Right lobe of liver (tissue), 6 donors: Measurements from ENCODE around the gene TIMM17B. TPM values are rescaled to one million over a fixed set of nuclear protein-coding genes. Genes with fewer than 3 reads are reported as not detected.

ENCODE experiments used
- ATAC-seq, 4 donors: fragments of 200-7000 bp; cut with Tn5 transposase; one replicate each; pipeline ENCODE4 v1.9.1; 2020; ENCODE audit warnings: mild to moderate bottlenecking in 4 of 4, moderate library complexity in 4 of 4
- DNase-seq, 3 donors: peaks; one replicate each; pipeline ENCODE4 v3.0.0-alpha.2; 2020
- H3K27ac ChIP-seq, 3 donors: fragments of 200-600 bp; one replicate each; pipeline ENCODE4 v1.8.0; 2022
- H3K27me3 ChIP-seq, 2 donors: fragments of 200-600 bp; one replicate each; pipeline ENCODE4 v1.8.0; 2022
- H3K36me3 ChIP-seq, 4 donors: fragments of 200-600 bp; sonication (generic) in 1 of 4; one replicate each; pipeline versions ENCODE4 v1.5.1 to v1.8.0; 2017 to 2022; ENCODE audit warnings: control low read depth in 1 of 4
- H3K4me1 ChIP-seq, 4 donors: fragments of 200-600 bp; sonication (generic) in 1 of 4; one replicate each; pipeline versions ENCODE4 v1.5.1 to v1.8.0; 2017 to 2022; ENCODE audit warnings: control low read depth in 1 of 4
- H3K4me3 ChIP-seq, 3 donors: fragments of 200-600 bp; one replicate each; pipeline ENCODE4 v1.8.0; 2022
- H3K9me3 ChIP-seq, 4 donors: fragments of 200-600 bp; sonication (generic) in 1 of 4; one replicate each; pipeline versions ENCODE4 v1.5.1 to v1.8.0; 2017 to 2022; ENCODE audit warnings: control low read depth in 1 of 4
- CTCF ChIP-seq, 4 donors: fragments of 200-600 bp in 3 of 4; fragments of 450-650 bp in 1 of 4; IDR thresholded peaks; one replicate each; pipeline versions ENCODE4 v1.5.1 to v1.8.0; 2016 to 2022; ENCODE audit warnings: antibody characterized with exemption in 4 of 4, mild to moderate bottlenecking in 2 of 4
- POLR2A ChIP-seq: fragments of 450-650 bp; IDR thresholded peaks from one replicate; pipeline ENCODE4 v1.6.1; 2017; ENCODE audit warnings: antibody characterized with exemption, mild to moderate bottlenecking
- WGBS: methylation state at CpG from one replicate; pipeline ENCODE4 v1.1.6; 2018; ENCODE audit warnings: low coverage, low lambda C conversion rate; ENCODE audit not compliant: insufficient coverage; ENCODE audit errors: missing lambda C conversion rate; 5-methylcytosine and 5-hydroxymethylcytosine counted together
- intact Hi-C, 2 donors: fragments of 100-400 bp; cut with DNase I; formaldehyde crosslinking; loops; one replicate each; pipeline versions ENCODE4 v1.11.2 to v1.14.1; 2022
- long read RNA-seq: library from polyadenylated mRNA; unstranded; transcript quantifications from one replicate; pipeline ENCODE4 v2.0.0, GENCODE V29; 2019
- total RNA-seq, 6 experiments: library from RNA; depleted of rRNA in 2 of 6; stranded (reverse); fragments of >200 nt in 2 of 6; fragmentation: NEBNext Ultra II Directional in 3 of 6; extraction: Animal tissue kit (Norgen Biotek cat#: 25700) in 3 of 6; gene quantifications; one replicate each; pipeline versions ENCODE4 v1.1.0 to v1.2.4, GENCODE V29; 2016 to 2023
- donor health status: DM: no; HTN: yes; CAD: no.
- donor health status: DM: no; HTN: no; CAD: no.
- donor health status: DM: no; HTN: no; CAD: no.
- donor health status: DM: no; HTN: yes; CAD: no.
- donor health status: DM: no; HTN: yes; CAD: no.

TIMM17B gene
- 10 to 100 TPM; 18.2 to 29.5 (median 22.5) TPM for total RNA-seq
- long read RNA-seq, partial matches to known transcripts: 6 of 6 reads
- long read RNA-seq, other reads (novel, unspliced or antisense): 0 of 6 reads

DNA sequence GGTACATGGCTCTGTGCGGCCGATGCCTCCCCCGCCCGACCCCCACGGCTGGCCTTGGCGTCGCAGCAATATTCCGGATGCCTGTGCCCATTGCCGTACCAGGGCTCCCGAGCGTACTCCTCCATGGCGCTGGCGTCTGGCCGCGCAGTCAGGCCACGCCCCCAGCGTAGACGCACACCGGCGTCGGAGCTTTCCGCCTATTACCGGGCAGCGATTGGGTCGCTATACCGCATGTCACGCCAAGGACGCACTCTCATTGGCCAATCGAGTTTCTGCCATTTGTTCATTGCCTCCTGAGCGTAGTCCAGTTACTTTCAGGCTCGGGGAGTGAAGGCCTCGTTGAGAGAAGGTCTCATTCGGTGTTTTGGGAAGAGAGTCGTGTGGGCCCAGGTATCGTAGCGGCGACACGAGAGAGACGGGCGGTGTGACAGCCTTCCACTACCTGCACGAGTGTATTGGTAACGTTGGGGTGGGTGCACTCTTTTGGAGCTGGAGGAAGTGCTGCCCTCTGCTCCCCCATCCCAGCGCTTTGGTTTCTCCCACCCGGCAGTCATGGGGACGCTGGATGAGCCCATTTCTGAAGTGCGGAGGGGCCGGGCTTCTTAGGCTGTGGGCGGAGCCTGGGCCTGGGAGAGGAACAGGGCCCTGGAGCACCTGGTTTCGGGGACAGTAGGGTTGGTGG lies at the start of gene TIMM17B, which contains the start of gene PQBP1:
Gene TIMM17B (minus strand): TSS at position 144 of the 682 bp plus-strand sequence. CDS start 19 bp downstream, at position 125.
Gene PQBP1 (plus strand): TSS at position 306 of the 682 bp plus-strand sequence. CDS start 580 bp downstream, outside the sequence.
- 36% methylated on average over 13 of the region's 49 CpGs for WGBS
- peak within 1 kb of the TSS; percentile 66 to 77 (median 66) for H3K4me3 ChIP-seq
- peaks cover 0 to 20% (median 2%) of the 10 kb centered on the region in 4 donors for H3K36me3 ChIP-seq
- H3K9me3 ChIP-seq: no peaks in the 10 kb centered on the region
- peak; percentile 92 to 94 (median 93) for ATAC-seq
- no peaks in the 10 kb centered on the region for H3K4me1 ChIP-seq
- TF ChIP-seq CTCF (IDR thresholded peaks at IDR 0.05) (no peak), POLR2A (peak; percentile 79)
- intact Hi-C loops: no loop called here
- peak; percentile 88 to 92 (median 91) for DNase-seq
- peak within 1 kb of the TSS; percentile 89 to 92 (median 91) for H3K27ac ChIP-seq
- no peaks in the 10 kb centered on the region for H3K27me3 ChIP-seq

DNA sequence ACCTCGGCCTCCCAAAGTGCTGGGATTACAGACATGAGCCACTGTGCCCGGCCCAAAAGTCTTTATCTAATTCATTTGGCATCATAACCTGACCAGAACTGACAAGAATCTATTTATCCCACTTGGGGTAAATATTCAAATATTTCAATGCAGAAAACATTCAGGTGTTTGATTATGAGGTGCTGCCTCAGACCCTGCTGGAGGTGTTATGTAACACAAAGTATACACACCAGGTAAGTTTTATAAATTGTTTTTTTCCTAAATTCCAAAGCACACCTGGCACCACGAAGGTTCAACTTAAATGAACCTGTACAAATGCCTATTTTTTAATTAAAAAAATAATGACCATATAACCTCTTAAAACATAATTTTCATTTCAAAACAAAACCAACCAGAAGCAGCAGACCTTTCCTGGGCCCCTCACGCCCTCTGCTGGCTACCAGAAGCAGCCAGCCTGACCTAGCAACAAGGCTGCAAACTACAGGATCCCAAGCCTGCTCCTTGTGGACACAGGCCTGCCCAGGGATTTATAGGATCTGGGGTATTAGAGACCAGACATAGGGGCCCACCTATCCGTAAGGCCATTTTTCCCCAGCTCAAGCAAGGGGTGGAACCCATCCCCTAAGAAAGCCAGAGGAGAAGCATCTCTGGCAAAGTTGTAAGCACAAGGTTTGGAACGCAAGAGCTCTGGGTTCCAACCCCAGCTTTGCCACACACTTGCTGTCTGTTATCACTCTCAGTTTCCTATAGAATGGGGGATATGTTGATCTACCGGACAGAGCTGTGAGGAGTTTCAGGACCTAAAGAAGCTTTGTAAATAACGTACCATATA lies 48.2 kb upstream of the TIMM17B start:
- WGBS: 35% methylated on average over 7 of the region's 8 CpGs
- Histone ChIP-seq H3K4me3 (no peak overlapping the region), H3K27ac (no peak overlapping the region), H3K9me3 (no peaks in the 10 kb centered on the region), H3K36me3 (peaks cover 0 to 3% (median 0%) of the 10 kb centered on the region in 4 donors), H3K27me3 (no peaks in the 10 kb centered on the region), H3K4me1 (no peaks in the 10 kb centered on the region)
- intact Hi-C loops: no loop called here
- peak; percentile 51 to 71 (median 54) for DNase-seq
- no peak for TF ChIP-seq POLR2A
- peak; percentile 61 to 88 (median 88) for TF ChIP-seq CTCF (IDR thresholded peaks at IDR 0.05)
- peak; percentile 77 to 80 (median 80) for ATAC-seq

GRCh38 chrX:48942895-48943294 lies 45.3 kb upstream of the TIMM17B start:
- WGBS: 57% methylated on average over 1 of the region's 2 CpGs

More at GRCh38 chrX:48942895-48943294, 45.3 kb upstream of the TIMM17B start:
- H3K4me3 ChIP-seq: no peak overlapping the region
- no peak for DNase-seq
- H3K36me3 ChIP-seq: peaks cover 0 to 3% (median 0%) of the 10 kb centered on the region in 4 donors
- H3K9me3 ChIP-seq: no peaks in the 10 kb centered on the region
- intact Hi-C loops: no loop called here
- H3K27ac ChIP-seq: no peak overlapping the region
- ATAC-seq: no peak
- H3K4me1 ChIP-seq: no peaks in the 10 kb centered on the region
- H3K27me3 ChIP-seq: no peaks in the 10 kb centered on the region
- TF ChIP-seq CTCF (IDR thresholded peaks at IDR 0.05) (no peak), POLR2A (no peak)
